CD4-positive, alpha-beta T cell treated with Interleukin-21 for 1 hour (primary cell): Measurements from ENCODE around the gene GORASP2.

Experiments used
- DNase-seq: peaks from one replicate; pipeline ENCODE4 v3.0.0-alpha.2; 2020

Gene GORASP2

GRCh38 chr2:170968205-170969003 is 39.4 kb downstream of the GORASP2 start:
- DNase-seq, result no peak

GRCh38 chr2:170969030-170969429 is 40.0 kb downstream of the GORASP2 start:
- no peak for DNase-seq

- no peak for DNase-seq
These were observed 40.9 kb downstream of the GORASP2 start for GRCh38 chr2:170969872-170970496.

DNA sequence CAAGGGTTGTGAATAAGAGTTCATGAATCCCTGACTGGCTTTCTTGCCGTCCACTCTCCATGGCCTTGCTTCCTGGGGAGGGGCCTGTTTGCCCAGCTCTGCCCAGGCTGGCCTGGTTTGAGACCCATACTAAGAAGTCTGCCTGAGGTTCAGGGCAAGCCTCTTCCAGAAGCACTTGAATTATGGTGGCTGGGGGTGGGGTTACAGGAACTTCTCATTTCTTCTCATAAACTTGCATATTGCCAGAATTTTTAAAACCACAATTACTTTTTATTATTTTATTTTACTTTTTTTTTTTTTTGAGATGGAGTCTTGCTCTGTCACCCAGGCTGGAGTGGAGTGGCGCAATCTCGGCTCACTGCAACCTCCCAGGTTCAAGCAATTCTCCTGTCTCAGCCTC is 42.0 kb downstream of the GORASP2 start:
- DNase-seq, result no peak

DNA sequence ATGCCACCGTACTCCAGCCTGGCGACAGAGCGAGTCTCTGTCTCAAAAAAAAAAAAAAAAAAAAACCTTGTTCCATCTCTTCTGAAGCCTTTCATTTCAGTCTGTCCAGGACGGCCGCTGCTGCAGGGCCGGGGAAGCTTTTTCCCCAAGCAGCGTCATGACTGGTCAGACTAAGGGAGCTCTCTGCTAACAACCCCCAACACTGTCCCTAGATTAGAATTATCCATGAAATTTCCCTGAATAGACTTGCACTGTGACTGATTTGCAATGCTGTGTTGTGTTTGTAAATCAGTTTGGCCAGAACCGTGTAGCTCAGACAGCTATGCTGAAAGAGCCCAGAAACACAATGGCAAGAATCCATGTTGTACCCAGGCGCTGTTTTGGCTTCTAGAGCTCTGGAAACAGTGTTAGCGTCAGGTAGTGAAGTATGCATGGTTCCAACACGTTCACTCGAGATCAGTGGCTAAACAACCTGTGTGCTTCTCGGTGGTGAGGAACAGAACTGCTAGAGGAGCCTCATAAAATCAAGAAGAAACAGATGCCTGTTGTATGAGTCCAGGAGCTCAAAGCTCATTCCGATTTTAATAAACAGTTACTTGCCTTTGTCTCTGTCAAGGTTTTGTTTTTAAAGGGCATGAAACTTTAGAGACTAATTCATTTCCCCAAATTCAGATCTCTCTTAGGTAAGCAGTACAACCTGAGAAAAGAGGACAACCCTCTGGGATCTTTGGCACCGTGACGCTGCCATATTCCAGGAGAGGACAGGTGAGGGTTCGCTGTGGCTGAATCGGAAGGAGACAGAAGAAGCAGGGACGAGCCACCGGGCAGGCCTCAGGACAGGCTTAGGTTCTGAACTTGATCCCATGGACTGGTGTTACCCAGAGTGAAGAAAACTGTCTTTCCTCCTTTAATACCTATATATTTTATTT is 43.5 kb downstream of the GORASP2 start:
- DNase-seq, result no peak

DNA sequence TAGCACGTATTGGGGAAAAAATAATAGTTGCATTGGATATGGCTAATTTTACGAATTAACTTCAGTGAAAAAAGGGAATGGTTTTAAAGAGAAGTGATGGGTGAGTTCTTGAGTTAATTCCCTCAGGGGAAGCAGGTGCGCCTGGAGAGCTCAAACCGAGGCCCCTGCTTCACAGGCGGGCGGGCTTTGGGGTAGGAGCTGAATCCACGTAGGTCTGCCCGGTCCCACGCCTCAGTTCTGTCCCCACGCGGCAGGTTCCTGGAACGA is 44.1 kb downstream of the GORASP2 start:
- no peak for DNase-seq

DNA sequence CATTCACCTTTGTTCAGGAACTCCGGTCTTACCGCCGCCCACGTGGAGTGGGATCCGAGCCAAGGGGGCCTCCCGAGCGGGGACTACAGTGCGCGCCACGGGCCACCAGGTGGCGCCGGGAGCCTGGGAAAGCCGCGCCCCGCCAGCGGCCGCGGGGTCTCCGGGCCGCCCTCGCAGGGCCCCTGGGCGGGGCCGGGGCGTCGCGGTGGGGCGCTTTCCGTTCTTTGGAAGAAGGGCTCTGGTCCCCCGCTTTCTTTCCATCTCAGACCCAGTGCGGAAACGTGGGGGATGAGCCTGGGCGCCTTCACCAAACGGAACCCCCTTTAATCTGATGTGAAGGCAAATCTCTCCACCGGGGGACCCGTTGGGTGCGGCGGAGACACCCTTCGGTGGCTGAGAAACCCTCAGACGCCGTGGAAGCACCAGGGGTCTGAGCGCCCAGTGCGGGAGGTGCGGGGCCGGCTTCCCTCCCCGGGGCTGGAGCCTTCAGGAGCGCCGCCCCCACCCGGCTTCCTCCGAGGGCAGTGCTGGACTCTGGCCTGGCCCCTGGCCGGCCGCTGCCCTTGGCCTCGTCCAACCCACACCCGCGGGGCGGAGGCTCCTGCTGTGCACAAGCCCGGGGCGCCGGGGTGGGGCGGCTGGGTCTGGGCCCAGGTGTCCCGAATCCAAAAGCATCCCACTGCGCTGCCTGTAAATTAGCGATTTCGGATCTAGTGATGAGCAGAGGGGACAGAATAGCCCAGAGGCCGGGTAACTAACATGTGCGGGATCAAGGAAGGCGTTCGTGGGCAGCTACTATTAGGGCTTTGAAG is 44.6 kb downstream of the GORASP2 start:
- peak; percentile 88 for DNase-seq

DNA sequence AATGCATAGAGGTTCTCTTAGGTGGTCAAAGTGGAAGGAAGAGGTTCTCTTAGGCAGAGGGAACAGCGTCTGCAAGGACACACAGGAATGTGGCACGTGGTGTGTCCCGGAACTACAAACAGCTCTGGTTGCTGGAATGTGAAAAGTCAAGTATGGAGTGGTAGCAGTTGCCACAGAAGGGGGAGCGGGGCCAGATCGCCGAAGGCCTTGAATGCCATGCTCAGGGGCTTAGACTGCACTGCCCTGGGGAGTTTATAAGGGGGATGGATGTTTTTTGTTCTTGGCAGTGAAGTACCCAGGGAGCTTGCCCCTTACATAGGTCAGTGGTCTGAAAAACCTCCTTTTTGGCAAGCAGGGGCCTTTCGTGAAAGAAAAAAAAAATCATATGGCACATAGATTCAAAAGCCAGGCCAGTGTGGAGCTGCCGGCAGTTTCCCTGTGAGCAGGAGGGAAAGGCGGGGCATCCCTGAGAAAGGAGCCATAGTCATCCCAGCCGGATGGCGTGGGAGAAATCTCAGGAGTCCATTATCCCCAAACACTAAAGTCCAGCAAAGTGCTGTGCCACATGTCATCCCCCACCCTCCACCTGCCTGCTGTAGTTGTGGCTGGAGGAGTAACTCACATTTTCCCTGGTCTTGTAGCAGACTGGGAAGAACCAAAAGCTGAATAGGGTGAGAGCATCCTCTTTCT is 45.4 kb downstream of the GORASP2 start:
- no peak for DNase-seq

DNA sequence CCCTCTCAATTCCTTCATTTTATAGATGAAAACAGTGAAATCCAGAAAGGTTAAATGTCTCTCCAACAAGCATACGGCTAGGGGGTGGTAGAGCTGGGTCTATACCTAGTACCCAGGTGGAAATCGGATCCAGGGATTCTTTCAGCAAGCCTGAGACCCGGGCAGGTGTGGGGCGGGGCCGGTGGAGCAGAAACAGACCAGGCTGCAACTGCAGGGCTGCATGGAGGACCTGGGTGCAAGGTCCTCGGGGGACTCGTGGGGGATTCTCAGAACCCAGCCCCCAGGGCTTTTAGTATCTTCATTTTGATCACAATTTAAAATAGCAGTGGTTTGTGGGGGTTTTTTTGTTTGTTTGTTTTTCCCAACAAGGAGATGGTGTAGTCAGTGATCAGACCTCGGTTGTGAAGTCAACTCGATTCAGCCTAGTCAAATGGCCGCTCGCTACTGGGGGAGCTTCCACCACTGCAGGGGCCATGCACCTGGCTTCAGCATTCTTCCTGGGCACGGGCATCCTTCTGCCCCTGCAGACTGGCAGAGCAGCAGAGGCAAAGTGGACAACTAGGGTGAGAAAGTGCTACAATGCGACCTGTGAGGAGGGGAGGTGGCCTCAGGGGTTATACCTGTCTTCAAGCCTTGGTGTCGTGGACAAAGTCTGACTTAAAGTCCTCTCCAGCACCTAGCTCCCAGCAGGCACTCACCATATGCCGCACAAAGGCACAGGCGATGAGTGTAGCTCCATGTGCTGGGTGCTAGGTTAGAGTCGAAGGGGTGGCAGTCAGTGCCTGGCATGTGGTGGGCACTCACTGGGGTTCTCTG is 46.3 kb downstream of the GORASP2 start:
- DNase-seq, result no peak

- DNase-seq, result no peak
These were observed 46.9 kb downstream of the GORASP2 start for GRCh38 chr2:170975943-170976270.

GRCh38 chr2:170984079-170984478 is 55.0 kb downstream of the GORASP2 start:
- DNase-seq, result no peak

GRCh38 chr2:170985407-170985806 is 56.4 kb downstream of the GORASP2 start:
- no peak for DNase-seq

- no peak for DNase-seq
These were observed 57.7 kb downstream of the GORASP2 start for GRCh38 chr2:170986566-170987258.

DNA sequence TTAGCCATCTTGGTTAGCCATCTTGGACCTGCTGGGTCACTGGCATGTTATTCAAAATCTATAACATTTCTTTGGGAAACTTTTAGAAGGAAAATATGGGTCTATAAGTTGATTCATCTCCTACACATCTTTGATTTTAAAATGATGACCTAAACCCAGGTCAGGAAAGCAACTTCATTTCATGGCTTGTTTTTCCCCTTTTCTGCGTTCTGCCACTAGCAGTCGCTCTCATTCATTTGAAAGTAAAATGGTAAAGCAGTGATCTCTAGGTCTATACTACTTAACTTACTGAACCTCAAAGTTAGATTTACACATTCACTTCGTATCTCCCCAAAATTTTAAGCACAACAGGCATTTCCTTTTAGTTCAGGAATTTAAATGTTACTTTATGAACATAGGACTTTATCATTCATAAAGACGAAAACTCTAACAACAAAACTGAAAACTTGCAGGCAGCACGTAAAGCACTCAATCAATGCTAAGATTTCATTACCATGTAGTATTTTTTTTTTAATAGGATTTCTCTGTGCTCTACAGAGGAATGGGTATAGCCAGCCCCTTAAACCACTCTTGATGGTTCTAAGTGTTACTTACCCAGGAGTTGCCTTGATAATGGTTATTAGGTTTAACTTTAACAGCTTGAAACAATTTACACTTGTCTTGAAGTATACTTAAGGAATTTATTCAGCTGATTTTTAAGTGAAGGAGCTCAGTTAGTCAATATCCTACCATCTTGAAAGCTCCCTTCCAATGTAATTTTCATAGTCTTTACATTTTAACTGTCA is 62.5 kb downstream of the GORASP2 start:
- DNase-seq, result no peak

DNA sequence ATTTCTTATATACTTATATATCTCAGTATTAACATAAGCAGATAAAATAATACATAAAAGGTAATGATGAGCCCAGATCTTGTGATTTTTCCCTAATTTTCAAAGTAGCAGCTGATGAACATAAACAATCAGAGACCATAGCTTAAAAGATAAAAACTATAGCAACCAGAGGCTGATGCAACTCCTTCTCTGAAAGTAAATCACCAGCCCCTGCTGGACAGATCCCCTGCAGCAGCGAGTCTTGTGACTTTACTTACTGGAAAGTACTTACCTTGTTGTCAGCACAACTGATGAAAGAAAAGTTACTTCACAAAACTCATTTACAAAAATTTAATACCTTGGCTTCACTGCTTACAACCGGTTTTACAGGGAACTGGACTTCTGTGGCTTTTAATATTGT is 67.3 kb downstream of the GORASP2 start:
- DNase-seq, result no peak

DNA sequence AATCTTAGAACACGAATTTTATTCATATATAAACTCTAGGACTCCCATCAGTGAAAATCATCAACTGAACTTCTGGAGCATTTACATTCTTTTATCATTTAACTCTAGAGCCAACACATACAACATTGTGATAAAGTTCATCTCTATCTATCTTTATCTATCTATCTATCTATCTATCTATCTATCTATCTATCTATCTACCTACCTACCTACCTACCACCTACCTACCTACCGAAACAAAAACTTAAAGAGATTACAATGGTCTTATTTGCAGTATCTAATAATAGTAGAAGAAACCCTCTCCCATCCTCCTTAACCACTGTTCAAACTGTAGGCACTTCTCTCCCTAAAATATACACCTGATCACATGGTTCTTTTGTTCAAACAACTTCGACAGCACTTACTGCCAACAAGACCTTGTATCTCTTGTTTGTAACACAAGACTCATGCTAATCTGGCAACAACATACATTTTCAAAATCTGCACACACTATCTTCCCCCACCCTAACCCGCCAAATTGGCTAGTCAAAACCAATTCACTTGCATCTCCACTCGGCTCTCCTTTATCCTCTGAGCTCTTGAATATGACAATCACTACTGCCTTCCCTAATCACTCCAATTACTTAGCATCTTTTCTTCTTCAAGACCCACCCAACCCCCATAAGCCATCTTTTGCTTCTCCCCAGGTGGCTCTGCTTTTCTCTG is 69.0 kb downstream of the GORASP2 start:
- DNase-seq, result no peak

DNA sequence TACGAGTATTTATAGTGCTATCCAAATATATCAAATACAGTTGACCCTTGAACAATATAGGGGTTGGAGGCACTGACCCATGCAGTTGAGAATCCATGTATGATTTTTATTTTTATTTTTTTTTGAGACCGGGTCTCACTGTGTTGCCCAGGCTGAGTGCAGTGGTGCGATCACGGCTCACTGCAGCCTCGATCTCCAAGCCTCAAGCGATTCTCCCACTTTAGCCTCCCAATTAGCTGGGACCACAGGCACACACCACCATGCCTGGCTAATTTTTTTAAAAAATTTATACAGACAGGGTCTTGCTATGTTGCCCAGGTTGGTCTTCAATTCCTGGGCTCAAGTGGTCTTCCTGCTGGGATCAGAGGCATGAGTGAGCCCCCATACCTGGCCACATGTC is 70.6 kb downstream of the GORASP2 start:
- no peak for DNase-seq

DNA sequence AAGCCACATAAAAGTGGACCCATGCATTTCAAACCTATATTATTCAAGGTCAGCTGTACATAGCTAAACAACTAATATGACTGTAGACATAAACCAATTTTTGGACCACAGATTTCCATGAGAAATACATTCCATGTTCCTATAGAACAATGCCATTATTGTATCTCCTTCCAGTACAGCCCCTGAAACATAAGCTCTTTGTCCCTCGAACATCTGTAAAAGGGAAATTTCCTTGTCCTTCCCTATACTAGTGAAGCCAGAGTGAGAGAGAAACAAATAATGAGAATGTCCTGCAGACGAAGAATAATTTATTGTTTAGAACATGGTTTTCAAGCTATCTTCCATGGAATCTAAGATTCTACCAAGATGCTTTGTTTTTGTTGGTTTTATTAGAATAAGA is 75.3 kb downstream of the GORASP2 start:
- DNase-seq, result no peak

- no peak for DNase-seq
These were observed 75.8 kb downstream of the GORASP2 start for GRCh38 chr2:171004833-171005232.
